Right forelimb (tissue), 1 donor: ENCODE results near the gene PARD3B.

Source experiments
- DNase-seq: peaks from one replicate; pipeline ENCODE4 v3.0.0-alpha.2; 2018

The PARD3B gene

DNA sequence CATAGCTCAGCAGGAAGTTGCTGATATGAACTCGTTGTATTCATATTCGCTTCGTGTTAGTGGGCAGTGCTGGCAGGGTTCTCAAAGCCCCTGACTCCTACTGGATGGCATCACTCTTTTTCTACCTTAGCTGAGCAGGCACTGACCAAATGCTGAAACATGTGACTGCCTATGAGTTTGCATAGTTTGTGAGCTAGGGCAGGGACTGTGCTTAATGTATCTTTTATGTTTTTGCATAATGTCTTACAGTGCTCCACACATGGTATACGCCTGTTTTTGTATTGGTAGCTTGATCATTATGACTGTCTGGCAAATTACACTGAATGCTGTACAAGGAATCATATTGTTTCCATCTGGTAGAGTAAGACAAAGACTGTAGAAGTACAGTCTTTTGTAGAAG is 305.3 kb downstream of the PARD3B start:
- no peak for DNase-seq

DNA sequence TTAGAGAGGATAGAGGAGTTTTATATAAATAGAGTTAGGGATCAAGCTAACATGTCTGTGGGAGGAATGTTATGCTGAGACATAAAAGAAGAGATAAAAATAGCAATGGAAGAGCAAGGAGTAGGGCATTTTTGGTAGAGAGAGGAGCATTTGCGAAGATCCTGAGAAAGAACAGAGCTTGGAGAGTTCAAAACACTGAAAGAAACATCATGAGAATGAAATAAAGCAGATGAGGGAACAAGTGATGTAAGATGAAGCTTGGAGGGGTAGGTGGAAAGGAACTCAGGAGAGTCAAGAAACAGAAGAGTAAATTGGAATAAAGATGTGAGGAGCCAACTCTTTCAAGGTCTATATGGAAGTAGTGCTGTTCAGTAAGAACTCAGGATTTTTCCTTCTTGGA is 308.6 kb downstream of the PARD3B start:
- DNase-seq, result no peak

DNA sequence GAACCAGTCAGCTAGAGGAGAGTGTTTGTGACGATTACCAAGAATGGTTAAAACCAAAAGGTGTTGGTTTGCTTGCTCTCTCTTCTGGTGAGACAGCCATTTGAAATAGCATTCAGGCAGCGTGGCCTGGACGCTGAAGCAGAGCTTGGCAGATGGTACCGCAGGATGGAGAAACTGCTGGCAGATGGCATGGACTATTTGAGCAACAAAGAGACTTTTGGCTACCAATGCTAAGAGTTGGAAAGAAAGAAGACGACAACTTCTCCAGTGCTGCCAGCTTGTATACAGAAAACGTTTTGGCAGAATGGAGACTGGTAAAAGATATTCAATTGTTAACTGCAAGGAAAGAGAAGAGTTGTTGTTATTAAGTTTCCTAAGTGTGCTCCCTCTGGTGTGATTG is 315.0 kb downstream of the PARD3B start:
- no peak for DNase-seq

DNA sequence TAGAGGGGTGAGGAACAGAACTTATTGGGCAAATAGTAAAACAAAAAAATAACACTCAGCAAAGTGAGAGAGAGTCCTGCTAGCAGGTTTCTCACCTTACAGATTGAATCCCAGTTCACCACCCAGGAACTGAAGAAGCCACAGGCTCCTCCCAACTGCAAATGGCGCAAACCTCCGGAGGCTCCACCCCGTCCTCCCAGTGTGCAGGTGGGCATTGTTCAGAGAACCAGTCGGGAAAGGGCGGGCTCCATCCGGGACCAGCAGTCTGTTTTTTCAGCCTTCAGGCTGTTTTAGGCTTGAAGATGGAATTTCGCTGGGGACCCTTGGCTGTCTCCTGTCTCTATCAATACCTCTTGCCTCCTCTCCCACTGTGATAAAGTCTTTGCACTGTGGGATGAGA is 317.5 kb downstream of the PARD3B start:
- DNase-seq, result no peak

DNA sequence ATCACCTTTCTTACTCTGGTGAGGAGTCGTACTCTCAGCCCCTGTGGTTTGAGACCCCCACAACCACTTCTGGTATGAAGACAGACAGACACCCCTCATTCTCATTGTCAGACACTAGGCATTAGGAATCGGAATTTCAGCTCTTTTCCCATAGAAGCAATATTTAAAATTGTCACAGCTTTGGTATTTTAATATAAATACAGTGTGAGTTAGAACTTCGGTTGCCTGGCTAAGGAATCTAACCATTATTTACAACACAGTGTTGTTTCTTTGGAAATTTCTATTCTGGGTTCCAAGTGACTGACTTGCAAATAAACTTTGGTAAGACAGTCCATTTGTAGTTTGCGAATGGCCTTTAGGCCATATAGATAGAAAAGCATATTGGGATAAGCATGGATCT is 318.1 kb downstream of the PARD3B start:
- no peak for DNase-seq

DNA sequence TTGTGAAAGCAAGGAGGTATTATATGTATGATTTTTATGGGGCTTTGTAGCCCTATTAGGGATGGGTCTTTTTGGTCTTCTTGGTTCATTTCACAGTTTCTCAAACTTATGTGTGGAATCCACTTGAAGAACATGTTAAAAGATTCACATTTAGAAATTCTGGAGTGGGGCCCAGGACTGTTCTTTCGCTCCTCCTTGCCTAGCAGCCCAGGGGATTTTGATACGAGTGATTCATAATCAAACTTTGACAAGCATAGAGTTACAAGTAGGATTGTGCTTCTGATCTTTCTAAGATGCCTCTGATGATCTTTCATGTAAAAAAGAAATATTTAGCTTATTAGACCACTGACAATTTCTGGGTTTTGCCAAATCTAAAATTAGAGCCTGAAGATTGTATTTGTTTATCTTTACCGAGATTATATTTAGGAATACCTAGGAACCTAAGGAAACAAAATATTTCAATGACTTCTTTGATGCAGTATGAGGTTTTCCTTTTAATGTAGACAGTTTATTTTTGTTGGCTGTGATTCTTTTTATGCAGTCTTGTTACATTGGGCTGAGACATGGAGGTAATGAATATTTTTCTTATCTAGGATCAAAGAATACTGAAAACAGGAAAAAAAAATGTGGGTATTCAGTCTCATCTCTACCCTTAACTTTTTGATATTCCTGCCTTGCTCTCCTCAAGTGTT is 324.0 kb downstream of the PARD3B start:
- no peak for DNase-seq

DNA sequence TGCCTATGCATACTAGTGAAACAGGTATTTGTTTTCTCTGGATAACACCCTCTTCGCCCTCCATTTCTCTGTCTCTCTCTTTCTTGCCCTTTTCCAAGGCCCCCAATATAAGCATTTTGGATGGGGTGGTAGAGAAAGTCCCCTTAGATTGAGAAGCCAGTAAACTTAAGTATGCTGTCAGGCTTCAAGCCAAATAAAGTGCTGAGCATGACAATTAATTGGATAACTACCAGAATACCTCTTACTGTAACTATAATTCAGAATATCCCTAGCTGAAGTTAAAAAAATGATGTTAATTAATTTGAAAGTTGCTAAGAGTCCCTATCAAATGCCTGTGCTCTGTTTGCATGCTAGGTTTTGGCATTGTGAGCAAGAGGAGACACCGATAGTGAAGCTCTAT is 324.8 kb downstream of the PARD3B start:
- DNase-seq, result no peak

DNA sequence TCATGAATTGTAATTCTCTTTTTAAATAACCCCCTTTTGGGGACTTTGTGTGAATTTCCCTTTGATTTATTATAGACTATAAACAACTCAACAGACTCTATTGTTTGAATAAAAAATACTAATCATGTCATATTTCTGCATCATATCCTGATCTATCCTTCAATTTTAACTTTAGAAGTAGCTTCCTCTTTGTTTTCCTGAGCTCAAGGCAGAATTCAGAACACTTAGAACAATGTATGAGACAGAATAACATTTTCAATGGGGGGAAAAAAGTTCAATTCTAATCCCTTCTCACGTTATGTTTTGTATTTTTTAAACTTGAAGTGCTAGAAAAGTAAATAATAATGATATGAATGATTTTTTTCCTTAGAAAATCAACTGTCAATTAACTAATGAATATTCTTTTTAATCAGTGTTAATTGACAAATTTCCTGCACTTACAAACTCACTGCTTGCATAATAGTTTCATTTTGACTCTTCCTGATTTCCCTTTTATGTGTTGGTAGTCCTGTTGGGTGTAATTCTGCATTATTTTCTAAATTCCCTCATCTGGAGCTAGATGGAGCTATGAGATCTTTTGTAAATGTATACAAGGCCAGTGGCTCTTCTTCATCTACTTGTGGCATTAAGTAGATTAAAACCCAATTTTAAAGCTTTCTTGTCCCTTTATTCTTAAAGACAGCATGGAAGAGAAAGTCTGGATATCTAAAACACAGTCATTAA is 326.1 kb downstream of the PARD3B start:
- no peak for DNase-seq

DNA sequence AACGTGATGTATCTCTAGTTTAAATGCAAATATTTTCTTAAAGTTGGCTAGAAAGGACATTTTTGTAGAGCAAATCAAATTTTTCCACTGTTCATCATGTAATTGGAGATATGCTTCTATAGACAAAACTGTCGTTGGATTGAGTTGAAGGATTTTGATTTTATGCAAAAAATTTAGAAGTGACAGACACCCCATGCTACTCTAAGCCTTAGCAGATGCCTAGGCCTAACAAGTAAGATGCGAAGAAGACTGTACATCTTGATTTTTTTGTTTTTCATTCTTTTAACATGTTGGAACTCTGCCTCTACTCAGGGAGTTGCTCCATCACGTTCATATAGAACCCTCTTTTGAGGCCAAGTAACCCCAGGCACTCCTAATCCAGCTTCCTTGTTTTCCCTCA is 331.0 kb downstream of the PARD3B start:
- no peak for DNase-seq

DNA sequence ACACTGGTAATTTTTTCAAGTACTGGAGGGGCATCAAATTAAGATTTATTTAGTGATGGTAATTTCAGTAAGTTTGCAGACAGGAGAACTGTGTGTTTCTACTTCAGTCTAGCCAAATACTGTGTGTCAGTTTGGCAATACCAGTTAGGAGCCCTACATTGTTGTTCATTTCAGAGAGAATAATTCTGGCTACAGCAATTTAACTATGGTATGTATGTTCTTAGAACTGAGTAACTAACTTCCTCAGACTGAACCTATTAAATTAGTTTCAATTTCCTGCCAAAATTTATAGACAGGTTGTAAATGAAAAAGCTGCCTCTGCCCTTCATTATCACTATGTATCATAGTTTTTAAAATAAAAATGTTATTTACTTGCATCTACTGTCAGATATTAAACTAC is 332.4 kb downstream of the PARD3B start:
- DNase-seq, result no peak

DNA sequence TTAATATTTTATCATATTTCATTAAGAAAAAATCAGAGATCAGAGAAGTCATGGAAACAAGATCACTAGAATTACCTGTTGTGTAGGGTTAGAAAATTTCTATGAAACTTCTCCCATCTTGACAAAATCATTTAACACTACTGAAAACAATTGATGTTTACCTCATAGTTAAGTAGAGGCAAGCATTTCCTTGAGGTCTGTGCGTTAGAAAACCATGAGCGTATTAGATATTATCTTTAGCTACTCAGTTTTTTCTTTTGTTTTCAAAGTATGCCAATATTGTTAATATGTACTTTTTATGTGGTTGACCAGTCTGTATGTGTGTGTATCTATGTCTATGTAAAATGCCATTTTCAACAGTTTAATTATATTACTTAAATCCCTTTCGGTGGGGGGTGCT is 335.7 kb downstream of the PARD3B start:
- DNase-seq, result no peak

DNA sequence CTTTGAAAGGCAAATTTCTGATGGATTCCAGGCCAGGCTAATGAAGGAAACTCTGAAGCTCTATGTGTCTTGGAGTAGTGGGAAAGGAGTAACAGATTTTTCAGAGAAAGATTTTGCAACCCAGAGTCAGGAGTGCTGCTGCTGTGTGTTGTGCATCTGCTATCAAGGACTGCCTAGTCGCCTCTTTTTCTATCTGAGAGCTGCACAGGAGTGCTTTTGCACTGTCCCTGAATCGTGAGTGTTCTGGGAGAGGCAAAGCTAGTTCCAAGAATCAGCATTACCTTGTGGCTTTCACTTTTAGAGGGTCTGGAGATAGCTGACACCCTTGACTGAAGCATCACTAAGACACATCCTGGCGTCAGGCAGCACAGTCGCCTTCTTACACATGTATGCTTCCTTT is 336.4 kb downstream of the PARD3B start:
- DNase-seq, result no peak

DNA sequence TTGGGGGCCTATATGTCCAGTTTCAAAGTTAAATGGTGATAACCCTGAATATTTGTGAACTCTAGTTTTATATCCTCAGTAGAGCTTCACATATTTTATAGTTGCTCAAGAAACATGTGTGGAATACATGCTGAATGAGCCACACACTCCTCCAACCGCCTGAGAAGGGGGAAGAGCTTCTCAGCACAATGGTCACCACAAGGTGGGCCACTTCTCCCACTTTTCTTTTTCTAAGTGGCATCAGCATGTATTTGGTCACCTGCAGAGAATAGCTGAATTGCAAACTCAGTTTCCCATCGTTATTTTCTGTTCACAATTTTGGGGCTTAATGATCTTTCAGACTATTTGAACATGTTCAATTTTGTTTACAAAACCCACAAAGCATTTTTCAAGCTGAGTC is 340.5 kb downstream of the PARD3B start:
- DNase-seq, result no peak

DNA sequence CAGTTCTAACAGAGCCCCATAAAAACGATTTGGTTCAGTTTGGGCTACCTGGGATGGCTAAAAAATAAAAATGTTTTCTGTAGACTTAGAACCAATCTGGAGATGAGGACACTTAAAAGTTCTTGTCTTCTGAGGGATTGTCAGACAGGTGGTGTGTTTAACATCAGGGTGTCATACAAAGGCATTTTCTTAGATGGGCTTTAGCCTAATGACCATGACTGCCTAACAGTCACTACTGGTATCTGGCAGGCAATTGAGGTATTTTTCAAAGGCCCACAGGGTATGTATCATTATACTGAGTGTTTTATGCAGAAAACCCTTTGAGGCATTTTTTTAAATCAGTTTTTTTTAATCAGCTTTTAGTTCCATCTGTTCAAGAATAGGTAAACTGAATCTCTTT is 341.4 kb downstream of the PARD3B start:
- no peak for DNase-seq

DNA sequence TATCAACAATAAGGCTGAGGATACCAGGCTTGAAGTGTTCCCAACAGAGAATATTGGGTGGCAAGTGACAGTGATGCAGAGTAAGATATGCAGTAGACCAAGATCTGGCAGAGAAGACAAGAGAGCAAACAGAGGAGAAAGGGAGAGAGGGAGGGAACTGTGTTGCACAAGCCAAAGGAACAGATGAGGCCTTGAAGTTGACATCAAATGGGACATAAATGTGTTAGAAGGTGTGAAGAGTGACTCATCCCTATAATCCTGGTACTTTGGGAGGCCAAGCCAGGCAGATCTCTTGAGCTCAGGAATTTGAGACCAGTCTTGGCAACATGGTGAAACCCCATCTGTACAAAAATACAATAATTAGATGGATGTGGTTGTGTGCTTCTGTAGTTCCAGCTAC is 342.9 kb downstream of the PARD3B start:
- DNase-seq, result no peak

DNA sequence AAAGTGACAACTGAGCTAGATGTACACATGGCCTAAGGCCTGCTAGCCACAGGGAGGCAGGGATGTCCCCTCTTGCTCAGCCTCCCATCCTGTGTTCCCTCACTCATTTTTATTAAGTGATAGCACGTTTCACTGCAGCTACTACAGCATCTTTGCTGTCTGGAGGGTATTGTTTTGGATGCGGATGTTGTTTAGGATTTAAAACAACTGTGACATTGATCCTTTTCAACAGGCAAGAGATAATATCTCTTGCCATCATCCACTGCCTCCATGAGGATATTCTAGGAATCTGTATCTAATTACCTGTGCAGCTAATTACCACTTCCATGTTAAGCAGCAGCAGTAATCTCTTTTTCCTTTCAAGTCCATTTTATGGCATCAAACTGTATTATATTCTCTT is 345.4 kb downstream of the PARD3B start:
- no peak for DNase-seq

DNA sequence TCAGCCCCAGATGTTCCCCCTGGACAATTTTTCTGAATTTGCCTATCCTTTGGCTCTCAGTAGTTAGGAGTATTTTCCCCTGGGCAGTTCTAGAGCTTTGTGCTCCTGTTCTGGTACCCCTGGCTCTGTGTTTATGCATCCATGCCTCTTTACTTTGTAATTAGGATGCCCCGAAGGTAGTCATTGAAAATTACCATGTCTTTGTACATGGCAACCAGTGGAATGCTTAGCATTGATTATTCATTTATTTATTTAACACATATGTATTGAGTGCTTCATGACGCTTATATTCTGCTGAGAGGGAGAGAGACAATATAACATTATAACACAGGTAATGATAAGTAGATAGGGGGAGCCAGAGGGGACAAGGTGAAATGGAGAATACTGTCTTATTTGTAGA is 346.5 kb downstream of the PARD3B start:
- DNase-seq, result no peak

DNA sequence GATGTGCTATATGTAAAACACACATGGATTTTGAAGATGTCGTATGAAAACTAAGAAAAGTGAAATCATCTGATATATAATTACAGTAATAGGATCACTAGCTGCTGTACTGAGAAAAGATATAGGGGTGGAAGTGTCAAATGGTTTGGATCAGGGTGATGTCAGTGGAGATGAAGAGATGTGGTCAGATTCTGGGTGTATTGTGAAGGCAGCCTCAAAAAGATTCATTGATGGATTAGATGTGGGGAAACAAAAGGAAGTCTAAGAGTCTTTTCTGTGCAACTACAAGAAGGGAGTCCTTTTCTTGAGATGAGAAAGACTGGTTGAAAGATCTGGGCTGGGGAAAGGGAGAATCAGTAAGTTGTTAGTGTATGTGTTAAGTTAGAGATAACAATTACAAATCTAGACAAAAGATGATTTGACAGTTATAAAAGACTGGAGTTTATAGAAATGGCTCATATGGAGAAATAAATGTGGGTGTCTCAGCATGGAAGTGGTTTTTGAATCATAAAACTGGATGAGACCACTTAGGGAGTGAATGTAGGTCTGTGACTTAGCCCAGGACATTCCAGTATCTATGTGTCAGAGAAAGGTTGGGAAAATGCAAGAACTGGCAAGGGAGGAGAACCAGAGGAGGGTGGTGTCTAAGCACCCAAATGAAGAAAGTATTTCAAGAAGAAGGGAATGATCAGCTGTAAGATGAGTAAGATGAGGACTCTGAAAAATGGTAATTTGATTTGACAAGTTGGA is 347.4 kb downstream of the PARD3B start:
- no peak for DNase-seq

DNA sequence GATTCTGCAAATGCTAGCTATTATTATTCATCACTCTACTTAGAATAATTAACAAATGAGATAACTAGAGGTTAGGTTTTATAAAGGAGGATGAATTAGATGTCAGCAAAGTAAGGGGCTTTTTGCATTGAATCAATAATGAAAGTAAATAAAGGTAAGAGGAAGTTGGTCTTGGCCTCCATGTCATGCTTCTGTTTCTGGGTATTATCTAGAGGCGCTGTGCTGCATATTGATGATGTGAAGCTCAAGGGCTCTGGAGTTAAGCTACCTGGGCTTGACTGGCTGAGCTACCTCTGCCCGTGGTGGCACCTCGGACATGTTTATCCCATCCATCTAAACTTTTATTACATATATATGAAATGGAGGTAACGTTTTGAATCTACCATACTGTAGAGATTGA is 350.9 kb downstream of the PARD3B start:
- DNase-seq, result no peak

DNA sequence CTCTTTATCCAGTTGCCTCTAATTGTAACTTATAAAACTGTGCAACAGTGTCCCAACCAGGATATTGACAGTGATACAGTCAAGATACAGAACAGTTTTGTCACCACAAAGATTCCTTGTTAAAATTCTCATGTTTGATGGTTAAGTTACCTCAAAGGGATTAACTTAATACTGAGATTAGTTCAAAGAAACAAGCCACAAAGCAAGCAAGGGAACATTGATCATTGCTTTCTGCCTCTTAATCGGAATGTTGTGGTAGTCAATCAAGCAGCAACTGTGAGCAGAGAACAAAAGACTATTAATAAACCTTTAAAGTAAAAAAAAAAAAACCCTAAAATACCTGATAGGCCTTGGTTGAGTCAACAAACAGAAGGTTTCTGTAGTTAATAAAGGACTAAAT is 352.3 kb downstream of the PARD3B start:
- no peak for DNase-seq

DNA sequence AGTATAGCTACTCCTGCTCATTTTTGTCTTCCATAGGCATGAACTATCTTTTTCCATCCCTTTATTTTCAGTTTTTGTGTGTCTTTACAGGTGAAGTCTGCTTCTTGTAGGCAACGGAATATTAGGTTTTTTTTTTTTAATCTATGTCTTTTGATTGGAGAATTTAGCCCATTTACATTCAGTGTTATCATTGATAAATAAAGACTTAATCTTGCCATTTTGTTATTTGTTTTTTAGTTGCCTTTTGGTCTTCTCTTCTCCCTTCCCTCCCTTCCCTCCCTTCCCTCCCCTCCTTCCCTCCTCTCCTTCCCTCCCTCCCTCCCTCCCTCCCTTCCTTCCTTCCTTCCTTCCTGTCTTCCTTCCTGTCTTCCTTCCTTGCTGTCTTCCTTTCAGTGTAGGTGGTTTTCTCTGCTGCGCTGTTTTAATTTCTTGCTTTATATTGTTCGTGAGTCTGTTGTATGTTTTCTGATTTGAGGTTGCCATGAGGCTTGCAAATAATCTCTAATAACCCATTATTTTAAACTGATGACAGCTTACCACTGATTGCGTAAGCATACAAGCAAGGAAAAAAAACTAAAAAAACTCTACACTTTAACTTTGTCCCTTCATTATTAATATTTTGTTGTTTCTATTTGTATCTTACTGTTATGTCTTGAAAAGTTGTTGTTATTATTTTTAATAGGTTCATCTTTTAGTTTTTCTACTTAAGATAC is 353.8 kb downstream of the PARD3B start:
- no peak for DNase-seq

DNA sequence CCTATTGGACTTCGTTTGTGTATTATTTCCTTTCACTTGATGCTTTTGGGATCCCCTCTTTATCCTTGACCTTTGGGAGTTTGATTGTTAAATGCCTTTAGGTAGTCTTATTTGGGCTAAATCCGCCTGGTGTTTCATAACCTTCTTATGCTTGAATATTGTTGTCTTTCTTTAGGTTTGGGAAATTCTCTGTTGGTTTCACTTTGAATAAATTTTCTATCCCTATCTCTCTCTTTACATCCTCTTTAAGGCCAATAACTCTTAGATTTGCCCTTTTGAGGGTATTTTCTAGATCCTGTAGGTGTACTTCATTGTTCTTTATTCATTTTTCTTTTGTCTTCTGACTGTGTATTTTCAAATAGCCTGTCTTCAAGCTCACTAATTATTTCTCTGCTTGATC is 354.7 kb downstream of the PARD3B start:
- DNase-seq, result no peak

DNA sequence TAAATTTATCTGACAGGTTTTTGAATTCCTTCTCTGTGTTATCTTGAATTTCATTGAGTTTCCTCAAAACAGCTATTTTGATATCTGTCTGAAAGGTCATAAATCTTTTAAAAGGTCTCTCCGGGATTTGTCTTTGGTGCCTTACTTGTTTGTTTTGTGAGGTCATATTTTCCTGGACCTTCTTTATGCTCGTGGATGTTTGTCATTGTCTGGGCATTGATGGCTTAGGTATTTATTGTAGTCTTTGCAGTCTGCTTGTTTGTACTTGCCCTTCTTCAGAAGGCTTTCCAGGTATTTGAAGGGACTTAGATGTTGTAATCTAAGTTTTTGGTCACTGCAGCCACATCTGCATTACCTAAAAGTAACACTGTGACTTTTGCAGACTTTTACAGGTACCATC is 355.2 kb downstream of the PARD3B start:
- DNase-seq, result no peak

DNA sequence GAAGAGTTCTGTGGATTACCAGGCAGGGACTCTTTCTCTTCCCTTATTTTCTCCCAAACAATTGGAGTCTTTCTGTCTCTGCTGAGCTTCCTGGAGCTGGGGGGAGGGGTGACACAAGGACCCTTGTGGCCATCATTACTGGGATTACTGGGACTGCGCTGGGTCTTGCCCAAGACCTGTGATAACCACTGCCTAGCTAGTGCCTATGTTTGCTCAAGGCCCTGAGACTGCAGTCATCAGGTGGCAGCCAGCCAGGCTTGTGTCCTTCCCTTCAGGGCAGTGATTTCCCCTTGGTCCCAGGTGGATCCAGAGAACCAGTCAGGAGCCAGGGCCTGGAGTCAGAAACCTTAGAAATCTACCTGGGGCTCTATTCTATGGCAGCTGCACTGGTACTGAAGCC is 355.6 kb downstream of the PARD3B start:
- no peak for DNase-seq
